B cell (primary cell): ENCODE data around the gene SGCG. TPM values are rescaled to one million over a fixed set of nuclear protein-coding genes. Genes with fewer than 3 reads are reported as not detected.

ENCODE experiments used
- ATAC-seq: fragments of 200-7000 bp; cut with Tn5 transposase; one replicate; pipeline ENCODE4 v1.10.0; 2021; ENCODE audit warnings: low read depth, mild to moderate bottlenecking, moderate number of reproducible peaks, moderate library complexity
- CTCF ChIA-PET: fragments of 350-600 bp; sonication (Branson Sonifier 250); formaldehyde crosslinking; loops from one replicate; lab custom pipeline; 2021; ENCODE audit warnings: antibody characterized with exemption, inconsistent platforms; lab: Charles Lee
- POLR2A ChIA-PET: fragments of 350-600 bp; sonication (Branson Sonifier 250); formaldehyde crosslinking; loops from one replicate; lab custom pipeline; 2021; ENCODE audit warnings: antibody characterized with exemption; lab: Charles Lee
- DNase-seq: peaks from one replicate; pipeline ENCODE4 v3.0.0; 2013
- H2AFZ ChIP-seq: 2 replicates; pipeline ENCODE4 v1.6.1; 2012; ENCODE audit warnings: mild to moderate bottlenecking, low read depth, low read length; ENCODE audit not compliant: insufficient read depth, poor library complexity, severe bottlenecking
- H3K27ac ChIP-seq, 2 donors: 1 replicate in 1 of 2; 2 replicates in 1 of 2; pipeline ENCODE4 v1.5.1; 2012 to 2013; ENCODE audit warnings: low read length in 2 of 2, mild to moderate bottlenecking in 2 of 2, moderate library complexity in 1 of 2
- H3K27me3 ChIP-seq, 4 experiments: fragments of 200-600 bp in 1 of 4; sonication (generic) in 1 of 4; replicated peaks in 1 of 4; 1 replicate in 2 of 4; 2 replicates in 2 of 4; pipeline versions ENCODE4 v1.6.1 to v1.7.0; 2013 to 2016; ENCODE audit warnings: low read length in 3 of 4, mild to moderate bottlenecking in 2 of 4, mixed read lengths in 1 of 4, moderate library complexity in 1 of 4; ENCODE audit not compliant: insufficient read depth in 4 of 4, control insufficient read depth in 3 of 4; ENCODE audit errors: control extremely low read depth in 1 of 4
- H3K36me3 ChIP-seq, 2 experiments: replicated peaks in 1 of 2; 1 replicate in 1 of 2; 2 replicates in 1 of 2; pipeline versions ENCODE4 v1.6.1 to v1.7.1; 2013; ENCODE audit warnings: low read length in 1 of 2; ENCODE audit not compliant: insufficient read depth in 2 of 2, control insufficient read depth in 1 of 2; ENCODE audit errors: control extremely low read depth in 1 of 2, extremely low read depth in 1 of 2
- H3K4me1 ChIP-seq, 2 donors: fragments of 200-600 bp in 1 of 2; sonication (generic) in 1 of 2; 1 replicate in 1 of 2; 2 replicates in 1 of 2; pipeline versions ENCODE4 v1.5.1 to v1.6.1; 2013 to 2017; ENCODE audit warnings: low read length in 2 of 2; ENCODE audit not compliant: control insufficient read depth in 2 of 2, insufficient read depth in 2 of 2
- H3K4me2 ChIP-seq: replicated peaks from 2 replicates; pipeline ENCODE3; 2012; ENCODE audit warnings: mild to moderate bottlenecking, low read depth, low read length; ENCODE audit not compliant: poor library complexity, severe bottlenecking
- H3K4me3 ChIP-seq, 5 experiments: fragments of 200-600 bp in 1 of 5; sonication (generic) in 1 of 5; 1 replicate in 3 of 5; 2 replicates in 2 of 5; pipeline versions ENCODE4 v1.5.1 to v1.7.0; 2011 to 2016; ENCODE audit warnings: low read length in 4 of 5, mild to moderate bottlenecking in 4 of 5, low read depth in 2 of 5, control low read depth in 1 of 5, moderate library complexity in 1 of 5; ENCODE audit not compliant: insufficient read depth in 1 of 5; ENCODE audit errors: control extremely low read depth in 1 of 5, extremely low read depth in 1 of 5
- H3K79me2 ChIP-seq: fragments of 200-600 bp; sonication (generic); one replicate; pipeline ENCODE4 v1.6.0; 2016; ENCODE audit warnings: low read length; ENCODE audit not compliant: control insufficient read depth, insufficient read depth
- H3K9ac ChIP-seq: fragments of 200-600 bp; sonication (generic); 2 replicates; pipeline ENCODE4 v1.6.1; 2017; ENCODE audit warnings: mild to moderate bottlenecking, low read length, moderate library complexity
- H3K9me3 ChIP-seq, 3 donors: one replicate each; pipeline versions ENCODE4 v1.6.1 to v1.7.1; 2013; ENCODE audit warnings: low read length in 2 of 3; ENCODE audit not compliant: control insufficient read depth in 2 of 3, insufficient read depth in 1 of 3; ENCODE audit errors: control extremely low read depth in 1 of 3
- H4K20me1 ChIP-seq: 2 replicates; pipeline ENCODE4 v1.6.0; 2012; ENCODE audit warnings: mild to moderate bottlenecking, low read length; ENCODE audit not compliant: insufficient read depth, control insufficient read depth, poor library complexity, severe bottlenecking
- H3K27ac Mint-ChIP-seq: one replicate; pipeline ENCODE4 v1.8.0; 2021; ENCODE audit warnings: mixed read lengths
- H3K27me3 Mint-ChIP-seq: one replicate; pipeline ENCODE4 v1.8.0; 2021; ENCODE audit warnings: mixed read lengths
- H3K4me1 Mint-ChIP-seq: one replicate; pipeline ENCODE4 v1.8.0; 2021; ENCODE audit warnings: mixed read lengths
- H3K4me3 Mint-ChIP-seq: one replicate; pipeline ENCODE4 v1.8.0; 2021; ENCODE audit warnings: mixed read lengths
- H3K9me3 Mint-ChIP-seq: one replicate; pipeline ENCODE4 v1.8.0; 2022; ENCODE audit warnings: mixed read lengths; ENCODE audit not compliant: insufficient read depth
- EZH2 ChIP-seq: IDR thresholded peaks from 2 replicates; pipeline ENCODE4 v1.6.1; 2012; ENCODE audit warnings: borderline replicate concordance, low read depth, mild to moderate bottlenecking, moderate library complexity, low read length; ENCODE audit not compliant: insufficient read depth, poor library complexity, severe bottlenecking
- WGBS: methylation state at CpG from one replicate; pipeline ENCODE4 v1.1.5; 2013; ENCODE audit warnings: missing lambda C conversion rate; ENCODE audit not compliant: insufficient coverage; 5-methylcytosine and 5-hydroxymethylcytosine counted together
- intact Hi-C: fragments of 100-400 bp; cut with micrococcal nuclease; formaldehyde crosslinking; loops from one replicate; pipeline ENCODE4 v1.10.0; 2022
- polyA plus RNA-seq: library from polyadenylated mRNA; depleted of rRNA; stranded (reverse); fragments of >200 nt; gene quantifications from 2 replicates; pipeline ENCODE4 v1.2.3, GENCODE V29; 2012
- total RNA-seq, 2 donors: library from RNA; stranded (reverse); fragments of 120-200 nt in 1 of 2; gene quantifications; 1 replicate in 1 of 2; 2 replicates in 1 of 2; pipeline versions ENCODE4 v1.2.3 to v1.2.4, GENCODE V29; 2013 to 2022
- TF ChIP-seq, protein P1 (sequence below): fragments of 200-600 bp; IDR thresholded peaks from one replicate; pipeline ENCODE4 v1.8.0; 2022; ENCODE audit warnings: antibody characterized with exemption, mild to moderate bottlenecking

Gene SGCG
- total and polyA plus RNA-seq, 2 donors (not counting 1 experiment from before 2014, with no cell fraction given) = not detected

DNA sequence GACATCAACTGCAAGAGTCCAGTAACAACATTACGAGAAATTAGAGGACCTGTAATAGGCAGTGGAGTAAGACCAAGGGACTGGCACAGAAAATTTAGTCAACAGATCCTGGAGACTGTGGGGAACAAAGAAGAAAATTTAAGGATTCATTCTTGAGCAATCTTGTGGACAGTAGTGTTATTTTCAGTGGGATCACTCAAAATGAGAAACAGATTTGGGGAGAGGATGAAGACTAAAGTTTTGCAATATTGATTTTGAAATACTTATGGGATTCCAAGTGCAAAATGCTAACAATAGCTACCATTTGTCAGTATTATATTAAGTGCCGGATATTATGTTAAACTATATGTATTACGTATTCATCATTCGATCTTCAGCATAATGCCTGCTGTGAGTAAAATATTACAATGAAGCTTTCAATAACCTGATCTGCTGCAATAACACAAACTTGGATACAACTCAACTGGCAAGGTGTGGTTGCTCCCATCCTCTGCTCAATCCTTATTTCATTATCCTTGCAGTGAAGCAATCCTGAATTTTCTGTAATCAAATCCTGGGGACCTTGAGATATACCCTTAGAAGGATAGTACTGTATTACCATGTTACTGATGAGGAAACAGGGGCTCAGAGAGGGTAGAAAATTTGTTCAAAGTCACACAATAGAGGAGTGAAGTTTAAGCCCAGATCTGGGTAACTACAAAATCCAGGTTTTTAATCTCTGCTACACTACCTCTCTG is 168.6 kb downstream of the SGCG start:
- H3K4me1 ChIP-seq = peaks cover 3 to 6% of the 10 kb centered on the region in 2 donors
- TF ChIP-seq EZH2 = no peak
- TF ChIP-seq, protein P1, sequence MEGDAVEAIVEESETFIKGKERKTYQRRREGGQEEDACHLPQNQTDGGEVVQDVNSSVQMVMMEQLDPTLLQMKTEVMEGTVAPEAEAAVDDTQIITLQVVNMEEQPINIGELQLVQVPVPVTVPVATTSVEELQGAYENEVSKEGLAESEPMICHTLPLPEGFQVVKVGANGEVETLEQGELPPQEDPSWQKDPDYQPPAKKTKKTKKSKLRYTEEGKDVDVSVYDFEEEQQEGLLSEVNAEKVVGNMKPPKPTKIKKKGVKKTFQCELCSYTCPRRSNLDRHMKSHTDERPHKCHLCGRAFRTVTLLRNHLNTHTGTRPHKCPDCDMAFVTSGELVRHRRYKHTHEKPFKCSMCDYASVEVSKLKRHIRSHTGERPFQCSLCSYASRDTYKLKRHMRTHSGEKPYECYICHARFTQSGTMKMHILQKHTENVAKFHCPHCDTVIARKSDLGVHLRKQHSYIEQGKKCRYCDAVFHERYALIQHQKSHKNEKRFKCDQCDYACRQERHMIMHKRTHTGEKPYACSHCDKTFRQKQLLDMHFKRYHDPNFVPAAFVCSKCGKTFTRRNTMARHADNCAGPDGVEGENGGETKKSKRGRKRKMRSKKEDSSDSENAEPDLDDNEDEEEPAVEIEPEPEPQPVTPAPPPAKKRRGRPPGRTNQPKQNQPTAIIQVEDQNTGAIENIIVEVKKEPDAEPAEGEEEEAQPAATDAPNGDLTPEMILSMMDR = no peak
- no peak overlapping the region for H3K9ac ChIP-seq
- Mint-ChIP-seq H3K4me1 (peaks cover 12% of the 10 kb centered on the region), H3K4me3 (no peak overlapping the region), H3K27me3 (no peaks in the 10 kb centered on the region), H3K27ac (no peak overlapping the region), H3K9me3 (no peaks in the 10 kb centered on the region)
- no peak overlapping the region for H3K4me2 ChIP-seq
- intact Hi-C loops = no loop called here
- H3K9me3 ChIP-seq = no peaks in the 10 kb centered on the region
- no peak overlapping the region for H3K27ac ChIP-seq
- no peaks in the 10 kb centered on the region for H3K79me2 ChIP-seq
- H2AFZ ChIP-seq = no peak overlapping the region
- 92% methylated on average over 1 of the region's 4 CpGs for WGBS
- ATAC-seq (no peak), DNase-seq (no peak)
- no peaks in the 10 kb centered on the region for H4K20me1 ChIP-seq
- ChIA-PET CTCF (no interaction called here), POLR2A (no interaction called here)
- no peak overlapping the region for H3K4me3 ChIP-seq
- H3K27me3 ChIP-seq = no peaks in the 10 kb centered on the region
- peaks cover 5 to 24% of the 10 kb centered on the region in 2 experiments for H3K36me3 ChIP-seq

- ChIA-PET CTCF (interaction anchor here (2.0 kb wide), 1 partner anchor 58 kb away, joined by 4 read pairs; no protein-coding TSS in a partner anchor), POLR2A (no interaction called here)
- Mint-ChIP-seq H3K4me3 (no peak overlapping the region), H3K27me3 (no peaks in the 10 kb centered on the region), H3K4me1 (peaks cover 6% of the 10 kb centered on the region), H3K9me3 (no peaks in the 10 kb centered on the region), H3K27ac (no peak overlapping the region)
- H3K36me3 ChIP-seq = peaks cover 5 to 31% of the 10 kb centered on the region in 2 experiments
- H2AFZ ChIP-seq = no peak overlapping the region
- H3K4me3 ChIP-seq = no peak overlapping the region
- no peaks in the 10 kb centered on the region for H3K27me3 ChIP-seq
- 78% methylated on average over 1 of the region's 3 CpGs for WGBS
- H3K4me1 ChIP-seq = peaks cover under 1 to 3% of the 10 kb centered on the region in 2 donors
- no peaks in the 10 kb centered on the region for H3K9me3 ChIP-seq
- H3K9ac ChIP-seq = no peak overlapping the region
- no peak overlapping the region for H3K27ac ChIP-seq
- H3K79me2 ChIP-seq = no peaks in the 10 kb centered on the region
- DNase-seq = no peak
- ATAC-seq = no peak
- no peaks in the 10 kb centered on the region for H4K20me1 ChIP-seq
- no peak for TF ChIP-seq EZH2
- TF ChIP-seq, protein P1 = no peak
- no peak overlapping the region for H3K4me2 ChIP-seq
- intact Hi-C loops = no loop called here
Observed at GRCh38 chr13:23350009-23350408, 169.2 kb downstream of the SGCG start.
